SIG-M5 (cell line): Measurements from ENCODE around the gene UNC80.

ENCODE experiments used
- DNase-seq: peaks from one replicate; lab custom pipeline; 2025; lab: John Stamatoyannopoulos, UW

UNC80 gene

GRCh38 chr2:209817844-209818271, 46.2 kb downstream of the UNC80 start:
- DNase-seq: no peak

GRCh38 chr2:209818939-209819338, 47.3 kb downstream of the UNC80 start:
- no peak for DNase-seq

GRCh38 chr2:209821806-209822205, 50.2 kb downstream of the UNC80 start:
- DNase-seq: no peak

GRCh38 chr2:209823484-209823883, 51.9 kb downstream of the UNC80 start:
- DNase-seq: no peak

GRCh38 chr2:209824391-209824790, 52.8 kb downstream of the UNC80 start:
- no peak for DNase-seq

GRCh38 chr2:209830722-209831465, 59.3 kb downstream of the UNC80 start:
- no peak for DNase-seq

- DNase-seq: no peak
Measured at GRCh38 chr2:209834767-209835166, 63.1 kb downstream of the UNC80 start.

- no peak for DNase-seq
Measured at GRCh38 chr2:209840434-209840833, 68.8 kb downstream of the UNC80 start.

- DNase-seq: no peak
Measured at GRCh38 chr2:209845666-209846065, 74.0 kb downstream of the UNC80 start.

- DNase-seq: no peak
Measured at GRCh38 chr2:209864716-209865295, 93.2 kb downstream of the UNC80 start.

- no peak for DNase-seq
Measured at GRCh38 chr2:209868271-209868994, 96.8 kb downstream of the UNC80 start.

- no peak for DNase-seq
Measured at GRCh38 chr2:209870067-209870466, 98.4 kb downstream of the UNC80 start.

GRCh38 chr2:209872675-209873074, 101.0 kb downstream of the UNC80 start:
- no peak for DNase-seq

GRCh38 chr2:209875270-209875669, 103.6 kb downstream of the UNC80 start:
- DNase-seq: no peak

GRCh38 chr2:209876211-209876610, 104.6 kb downstream of the UNC80 start:
- no peak for DNase-seq

GRCh38 chr2:209878701-209879100, 107.1 kb downstream of the UNC80 start:
- DNase-seq: no peak

GRCh38 chr2:209900638-209901037, 129.0 kb downstream of the UNC80 start:
- DNase-seq: no peak

GRCh38 chr2:209901172-209901571, 129.5 kb downstream of the UNC80 start:
- no peak for DNase-seq

- no peak for DNase-seq
Measured at GRCh38 chr2:209905691-209906090, 134.1 kb downstream of the UNC80 start.

GRCh38 chr2:209907746-209908145, 136.1 kb downstream of the UNC80 start:
- DNase-seq: no peak

- no peak for DNase-seq
Measured at GRCh38 chr2:209908511-209908910, 136.9 kb downstream of the UNC80 start.

GRCh38 chr2:209911486-209911885, 139.9 kb downstream of the UNC80 start:
- DNase-seq: no peak

- no peak for DNase-seq
Measured at GRCh38 chr2:209913786-209914345, 142.2 kb downstream of the UNC80 start.
